ENCODE results near the gene AMPD3. TPM values are rescaled to one million over a fixed set of nuclear protein-coding genes. Genes with fewer than 3 reads are reported as not detected.

The AMPD3 gene
- total RNA-seq, 1 donor = 20.1 TPM

GRCh38 chr11:10485646-10486045 lies 30.6 kb downstream of the AMPD3 start:
- no peaks in the 10 kb centered on the region for H3K9me3 ChIP-seq (ENCODE audit: low read depth, low read length)
- H3K4me3 ChIP-seq (ENCODE audit: low read length) = no peak overlapping the region
- H3K4me1 ChIP-seq (ENCODE audit: insufficient read depth, low read length) = peaks cover 11% of the 10 kb centered on the region
- no peaks in the 10 kb centered on the region for H3K27me3 ChIP-seq (ENCODE audit: insufficient read depth, low read length)

- Histone ChIP-seq H3K9me3 (ENCODE audit: low read depth, low read length) (no peaks in the 10 kb centered on the region), H3K27me3 (ENCODE audit: insufficient read depth, low read length) (no peaks in the 10 kb centered on the region), H3K4me3 (ENCODE audit: low read length) (no peak overlapping the region), H3K4me1 (ENCODE audit: insufficient read depth, low read length) (peaks cover 11% of the 10 kb centered on the region)
Measured at GRCh38 chr11:10486161-10486840, 31.2 kb downstream of the AMPD3 start.

GRCh38 chr11:10487002-10487647 lies 32.1 kb downstream of the AMPD3 start:
- Histone ChIP-seq H3K9me3 (ENCODE audit: low read depth, low read length) (no peaks in the 10 kb centered on the region), H3K4me3 (ENCODE audit: low read length) (no peak overlapping the region), H3K27me3 (ENCODE audit: insufficient read depth, low read length) (no peaks in the 10 kb centered on the region), H3K4me1 (ENCODE audit: insufficient read depth, low read length) (peaks cover 11% of the 10 kb centered on the region)

GRCh38 chr11:10488121-10488933 lies 33.3 kb downstream of the AMPD3 start:
- no peaks in the 10 kb centered on the region for H3K9me3 ChIP-seq (ENCODE audit: low read depth, low read length)
- no peaks in the 10 kb centered on the region for H3K27me3 ChIP-seq (ENCODE audit: insufficient read depth, low read length)
- no peak overlapping the region for H3K4me3 ChIP-seq (ENCODE audit: low read length)
- peaks cover 11% of the 10 kb centered on the region for H3K4me1 ChIP-seq (ENCODE audit: insufficient read depth, low read length)

GRCh38 chr11:10488934-10489691 lies 34.0 kb downstream of the AMPD3 start:
- H3K9me3 ChIP-seq (ENCODE audit: low read depth, low read length) = no peaks in the 10 kb centered on the region
- H3K27me3 ChIP-seq (ENCODE audit: insufficient read depth, low read length) = no peaks in the 10 kb centered on the region
- H3K4me1 ChIP-seq (ENCODE audit: insufficient read depth, low read length) = peaks cover 11% of the 10 kb centered on the region
- H3K4me3 ChIP-seq (ENCODE audit: low read length) = no peak overlapping the region

GRCh38 chr11:10490032-10490397 lies 35.0 kb downstream of the AMPD3 start:
- Histone ChIP-seq H3K9me3 (ENCODE audit: low read depth, low read length) (no peaks in the 10 kb centered on the region), H3K4me3 (ENCODE audit: low read length) (no peak overlapping the region), H3K4me1 (ENCODE audit: insufficient read depth, low read length) (peaks cover 11% of the 10 kb centered on the region), H3K27me3 (ENCODE audit: insufficient read depth, low read length) (no peaks in the 10 kb centered on the region)

GRCh38 chr11:10490398-10491241 lies 35.6 kb downstream of the AMPD3 start:
- Histone ChIP-seq H3K4me3 (ENCODE audit: low read length) (no peak overlapping the region), H3K9me3 (ENCODE audit: low read depth, low read length) (no peaks in the 10 kb centered on the region), H3K27me3 (ENCODE audit: insufficient read depth, low read length) (no peaks in the 10 kb centered on the region), H3K4me1 (ENCODE audit: insufficient read depth, low read length) (peaks cover 11% of the 10 kb centered on the region)

- Histone ChIP-seq H3K4me3 (ENCODE audit: low read length) (no peak overlapping the region), H3K4me1 (ENCODE audit: insufficient read depth, low read length) (peaks cover 11% of the 10 kb centered on the region), H3K9me3 (ENCODE audit: low read depth, low read length) (no peaks in the 10 kb centered on the region), H3K27me3 (ENCODE audit: insufficient read depth, low read length) (no peaks in the 10 kb centered on the region)
Measured at GRCh38 chr11:10492084-10492483, 37.0 kb downstream of the AMPD3 start.

- Histone ChIP-seq H3K27me3 (ENCODE audit: insufficient read depth, low read length) (no peaks in the 10 kb centered on the region), H3K4me1 (ENCODE audit: insufficient read depth, low read length) (peaks cover 11% of the 10 kb centered on the region), H3K9me3 (ENCODE audit: low read depth, low read length) (no peaks in the 10 kb centered on the region), H3K4me3 (ENCODE audit: low read length) (no peak overlapping the region)
Measured at GRCh38 chr11:10493041-10493663, 38.1 kb downstream of the AMPD3 start.

GRCh38 chr11:10494636-10495463 lies 39.8 kb downstream of the AMPD3 start:
- Histone ChIP-seq H3K27me3 (ENCODE audit: insufficient read depth, low read length) (no peaks in the 10 kb centered on the region), H3K4me1 (ENCODE audit: insufficient read depth, low read length) (no peaks in the 10 kb centered on the region), H3K4me3 (ENCODE audit: low read length) (no peak overlapping the region), H3K9me3 (ENCODE audit: low read depth, low read length) (no peaks in the 10 kb centered on the region)

- H3K4me1 ChIP-seq (ENCODE audit: insufficient read depth, low read length) = no peaks in the 10 kb centered on the region
- no peaks in the 10 kb centered on the region for H3K9me3 ChIP-seq (ENCODE audit: low read depth, low read length)
- H3K27me3 ChIP-seq (ENCODE audit: insufficient read depth, low read length) = no peaks in the 10 kb centered on the region
- no peak overlapping the region for H3K4me3 ChIP-seq (ENCODE audit: low read length)
Measured at GRCh38 chr11:10495464-10495786, 40.4 kb downstream of the AMPD3 start.

GRCh38 chr11:10496296-10496936 lies 41.4 kb downstream of the AMPD3 start:
- H3K27me3 ChIP-seq (ENCODE audit: insufficient read depth, low read length) = no peaks in the 10 kb centered on the region
- no peak overlapping the region for H3K4me3 ChIP-seq (ENCODE audit: low read length)
- H3K9me3 ChIP-seq (ENCODE audit: low read depth, low read length) = no peaks in the 10 kb centered on the region
- H3K4me1 ChIP-seq (ENCODE audit: insufficient read depth, low read length) = peaks cover 8% of the 10 kb centered on the region

Data from mononuclear cell (primary cell).